Effector CD8-positive, alpha-beta T cell (primary cell): Measurements from ENCODE around the gene XRN1.
"Not testable (repeated sequence)": the region's sequence is repeated elsewhere in the genome, so short reads cannot be mapped to it uniquely, and the experiment has no call there.

ENCODE experiments used
- DNase-seq: peaks from one replicate; lab custom pipeline; 2025; lab: John Stamatoyannopoulos, UW

XRN1 gene

DNA sequence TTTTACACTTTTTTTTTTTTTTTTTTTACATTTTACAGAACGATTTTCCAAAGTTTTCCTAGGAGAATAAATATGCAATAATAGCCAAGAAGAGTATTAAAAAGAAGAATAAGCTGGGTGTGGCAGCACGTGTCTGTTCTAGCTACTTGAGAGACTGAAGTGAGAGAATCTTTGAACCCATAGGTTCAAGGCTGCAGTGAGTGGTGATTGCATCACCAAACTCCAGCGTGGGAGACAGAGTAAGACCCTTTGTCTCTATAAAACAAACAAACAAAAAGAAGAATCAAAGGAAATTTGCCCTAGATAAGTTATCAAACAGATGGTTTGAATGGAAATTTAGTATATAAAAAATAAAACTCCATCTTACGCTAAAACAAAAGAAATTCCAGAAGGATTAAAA lies 13.3 kb downstream of the XRN1 start:
- DNase-seq, result no peak

GRCh38 chr3:142433110-142433509 lies 14.7 kb downstream of the XRN1 start:
- no peak for DNase-seq

- DNase-seq, result no peak
Measured at GRCh38 chr3:142429582-142429981, 18.3 kb downstream of the XRN1 start.

DNA sequence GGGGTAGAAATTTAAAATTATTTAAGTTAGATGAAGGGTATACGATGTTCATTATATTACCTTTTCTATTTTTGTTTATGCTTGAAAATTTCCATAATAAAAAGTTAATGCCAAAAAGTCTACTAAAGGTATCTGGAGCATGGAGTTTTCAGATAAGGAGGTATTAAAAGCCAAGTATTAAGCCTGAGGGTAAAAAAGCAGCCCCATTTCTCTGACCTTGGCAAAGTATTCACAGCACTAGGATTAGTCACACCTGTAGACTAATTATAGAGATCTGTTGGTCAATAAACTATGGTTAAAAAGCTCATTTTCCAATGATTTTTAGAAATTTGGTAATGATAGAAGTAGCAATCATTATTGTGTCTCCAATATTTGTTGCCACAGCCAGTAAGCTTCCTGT lies 23.1 kb downstream of the XRN1 start:
- no peak for DNase-seq

DNA sequence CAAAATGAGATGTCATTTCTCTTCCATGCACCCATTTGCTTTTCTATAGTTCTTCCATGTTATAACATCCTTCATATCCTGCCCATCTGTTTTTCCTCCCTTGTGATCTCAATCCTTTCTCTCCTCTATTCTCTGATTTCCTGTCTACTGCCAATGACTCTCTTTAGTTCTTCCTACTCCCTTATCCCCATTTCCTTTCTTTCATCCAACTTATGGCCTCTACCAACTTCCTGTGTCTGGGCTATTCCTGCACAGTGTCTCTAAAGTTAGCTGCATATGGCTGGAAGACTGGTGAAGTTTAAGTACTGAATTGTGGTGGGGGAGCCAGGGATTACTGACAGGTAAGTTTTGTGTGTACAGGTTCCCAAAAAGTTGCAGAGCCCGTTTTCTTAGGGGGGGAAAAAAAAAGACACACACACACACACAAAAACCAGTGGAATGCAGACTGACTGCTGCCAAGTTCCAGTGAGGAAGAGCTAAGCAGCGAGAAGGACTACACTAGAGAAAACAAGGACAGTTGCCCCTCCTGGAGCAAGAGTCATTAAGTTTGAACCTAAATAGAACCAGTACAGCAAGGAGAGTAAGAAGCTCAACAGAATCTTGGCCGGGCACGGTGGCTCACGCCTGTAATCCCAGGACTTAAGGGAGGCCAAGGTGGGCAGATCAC lies 28.8 kb downstream of the XRN1 start:
- DNase-seq, result no peak

- no peak for DNase-seq
Measured at GRCh38 chr3:142417302-142417701, 30.5 kb downstream of the XRN1 start.

DNA sequence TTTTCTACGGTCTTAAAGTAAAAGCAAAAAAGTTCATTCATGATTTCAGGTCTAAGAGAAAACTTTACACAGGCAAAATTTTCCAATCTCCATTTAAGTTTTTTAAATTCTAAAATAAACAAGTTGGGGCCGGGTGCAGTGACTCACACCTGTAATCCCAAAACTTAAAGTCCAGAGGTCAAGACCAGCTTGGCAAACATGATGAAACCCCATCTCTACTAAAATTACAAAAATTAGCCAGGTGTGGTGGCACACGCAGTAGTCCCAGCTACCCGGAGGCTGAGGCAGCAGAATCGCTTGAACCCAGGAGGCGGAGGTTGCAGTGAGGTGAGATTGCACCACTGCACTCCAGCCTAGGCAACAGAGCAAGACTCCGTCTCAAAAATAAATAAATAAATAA lies 47.3 kb downstream of the XRN1 start:
- DNase-seq, result not testable (repeated sequence)

DNA sequence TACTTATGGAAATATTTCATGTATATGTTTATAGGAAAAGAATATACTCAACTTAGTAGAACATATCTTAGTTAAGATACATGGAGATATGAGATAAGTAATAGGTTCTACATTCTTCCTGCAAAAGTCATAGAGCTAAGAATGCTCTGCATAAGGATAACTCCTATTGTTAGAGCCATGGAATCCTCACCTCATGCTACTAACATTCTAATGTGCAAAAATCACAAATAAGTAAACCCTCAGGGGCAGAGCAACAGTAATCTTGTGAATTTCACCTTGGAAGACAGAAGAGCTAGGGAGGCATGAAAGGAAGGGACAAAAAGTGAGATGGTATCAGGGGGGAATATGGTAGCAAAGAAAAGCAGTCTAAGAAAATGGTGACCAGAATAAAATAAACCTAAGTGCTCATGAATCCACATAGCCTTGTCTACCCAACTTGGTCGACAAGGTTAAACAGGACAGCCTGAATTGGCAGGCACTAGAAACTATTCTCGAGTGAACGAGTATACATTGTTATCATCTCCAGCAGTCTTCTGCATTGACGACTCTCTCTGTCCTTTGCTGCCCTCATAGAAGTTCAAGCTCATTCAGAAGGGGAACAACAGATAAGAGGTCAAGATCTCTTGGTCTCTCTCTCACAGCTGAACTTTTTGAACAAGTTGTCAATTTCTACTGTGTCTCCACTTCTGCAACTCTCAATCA lies 52.8 kb downstream of the XRN1 start:
- DNase-seq, result no peak

DNA sequence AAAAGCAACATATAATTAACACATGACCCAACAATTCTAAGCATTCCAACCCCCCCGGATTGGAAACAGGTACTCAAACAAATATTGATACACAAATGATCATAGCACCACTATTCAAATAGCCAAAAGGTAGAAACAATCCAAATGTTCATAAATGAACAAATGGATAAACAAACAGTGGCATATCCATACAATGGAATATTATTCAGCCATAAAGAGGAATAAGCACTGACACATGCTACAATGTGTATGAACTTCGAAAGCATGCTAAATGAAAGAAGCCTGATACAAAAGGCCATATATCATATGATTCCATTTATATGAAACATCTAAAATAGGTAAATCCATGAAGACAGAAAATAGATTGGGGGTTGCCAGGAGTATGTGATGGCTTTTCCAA lies 62.8 kb downstream of the XRN1 start:
- DNase-seq, result no peak

DNA sequence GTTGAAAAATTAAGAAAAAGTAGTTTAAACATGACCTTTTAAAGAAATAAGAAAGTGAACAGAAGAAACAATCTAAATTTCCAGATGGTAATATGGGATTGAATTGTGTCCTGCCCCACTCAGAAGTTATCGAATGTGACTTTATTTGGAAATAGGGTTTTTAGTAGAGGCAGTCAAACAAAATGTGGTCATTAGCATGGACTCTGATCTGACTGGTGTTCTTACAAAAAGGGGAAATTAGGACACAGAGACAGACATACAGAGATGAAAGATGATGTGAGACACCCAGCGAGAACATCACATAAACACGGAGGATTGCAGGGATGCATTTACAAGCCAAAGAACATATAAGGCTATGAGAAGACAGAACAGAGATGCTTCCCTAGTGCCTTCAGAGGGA lies 73.2 kb downstream of the XRN1 start:
- no peak for DNase-seq

DNA sequence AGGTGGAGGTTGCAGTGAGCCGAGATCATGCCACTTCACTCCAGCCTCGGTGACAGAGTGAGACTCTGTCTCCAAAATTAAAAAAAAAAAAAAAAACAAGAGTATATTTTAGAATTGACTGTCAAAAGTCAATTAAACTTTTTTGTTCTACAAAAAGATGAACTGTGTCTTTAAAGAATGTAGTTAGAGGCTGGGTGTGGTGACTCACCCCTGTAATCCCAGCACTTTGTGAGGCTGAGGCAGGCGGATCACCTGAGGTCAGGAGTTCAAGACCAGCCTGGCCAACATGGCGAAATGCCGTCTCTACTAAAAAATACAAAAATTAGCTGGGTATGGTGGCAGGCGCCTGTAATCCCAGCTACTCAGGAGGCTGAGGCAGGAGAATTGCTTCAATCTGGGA lies 78.3 kb downstream of the XRN1 start:
- not testable (repeated sequence) for DNase-seq

GRCh38 chr3:142366434-142366833 lies 81.4 kb downstream of the XRN1 start:
- no peak for DNase-seq

DNA sequence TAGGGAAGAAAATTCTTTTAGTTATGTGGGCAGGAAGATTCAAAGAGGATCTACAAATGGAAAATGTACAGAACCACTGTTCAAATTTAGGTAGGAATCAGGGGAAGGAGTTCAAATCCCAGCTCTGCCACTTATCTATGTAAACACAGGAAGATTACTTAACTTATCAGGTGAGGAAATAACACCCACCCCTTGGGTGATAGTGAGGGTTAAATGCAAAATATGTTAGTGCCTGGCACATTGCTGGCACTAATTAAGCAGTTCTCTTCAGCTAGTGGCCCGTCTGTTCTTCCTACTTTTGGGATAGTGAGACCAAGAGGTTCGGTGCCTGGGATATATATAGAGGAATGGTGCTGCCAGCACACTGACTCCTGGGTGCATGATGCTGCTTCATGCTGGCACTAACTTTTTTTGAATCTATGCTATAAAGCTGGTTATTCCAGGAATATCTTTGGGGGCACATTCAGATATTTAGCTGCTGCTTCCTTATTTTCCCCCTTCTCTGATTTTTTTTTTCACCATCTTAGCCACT lies 83.8 kb downstream of the XRN1 start:
- no peak for DNase-seq

- DNase-seq, result not testable (repeated sequence)
Measured at GRCh38 chr3:142363433-142363832, 84.4 kb downstream of the XRN1 start.

GRCh38 chr3:142359367-142359766 lies 88.5 kb downstream of the XRN1 start:
- no peak for DNase-seq

DNA sequence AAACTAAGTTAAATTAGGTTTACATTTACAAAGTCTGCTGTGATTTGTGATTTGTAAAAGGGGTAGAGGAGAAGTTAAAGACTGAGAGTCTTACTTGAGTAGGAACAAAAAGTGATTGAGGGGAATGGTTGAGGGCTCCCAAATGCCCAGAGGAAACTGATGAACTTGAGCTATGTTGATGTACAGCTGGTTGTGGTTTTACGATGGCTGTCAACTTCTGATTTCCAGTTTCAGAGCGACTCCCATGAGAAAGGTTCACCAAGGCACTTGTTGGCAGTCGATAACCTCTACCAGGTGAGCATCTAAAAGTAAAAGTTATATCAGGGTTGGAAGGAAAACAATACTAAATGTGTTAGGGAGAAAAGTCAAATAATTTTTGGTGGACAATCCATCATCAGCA lies 91.0 kb downstream of the XRN1 start:
- no peak for DNase-seq

GRCh38 chr3:142355692-142356091 lies 92.1 kb downstream of the XRN1 start:
- no peak for DNase-seq

DNA sequence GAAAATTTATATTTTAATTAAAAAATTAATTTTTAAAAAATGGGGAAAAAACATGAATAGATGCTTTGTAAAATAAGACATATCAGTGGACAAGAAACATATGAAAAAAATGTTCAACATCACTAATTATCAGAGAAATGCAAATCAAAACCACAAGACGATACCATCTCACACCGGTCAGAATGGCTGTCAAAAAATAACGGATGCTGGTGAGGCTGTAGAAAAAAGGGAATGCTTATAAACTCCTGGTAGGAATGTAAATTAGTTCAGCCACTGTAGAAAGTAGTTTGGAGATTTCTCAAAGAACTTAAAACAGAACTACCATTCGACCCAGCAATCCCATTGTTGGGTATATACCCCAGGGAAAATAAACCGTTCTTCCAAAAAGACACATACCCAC lies 93.8 kb downstream of the XRN1 start:
- DNase-seq, result no peak

- no peak for DNase-seq
Measured at GRCh38 chr3:142353571-142353970, 94.3 kb downstream of the XRN1 start.

DNA sequence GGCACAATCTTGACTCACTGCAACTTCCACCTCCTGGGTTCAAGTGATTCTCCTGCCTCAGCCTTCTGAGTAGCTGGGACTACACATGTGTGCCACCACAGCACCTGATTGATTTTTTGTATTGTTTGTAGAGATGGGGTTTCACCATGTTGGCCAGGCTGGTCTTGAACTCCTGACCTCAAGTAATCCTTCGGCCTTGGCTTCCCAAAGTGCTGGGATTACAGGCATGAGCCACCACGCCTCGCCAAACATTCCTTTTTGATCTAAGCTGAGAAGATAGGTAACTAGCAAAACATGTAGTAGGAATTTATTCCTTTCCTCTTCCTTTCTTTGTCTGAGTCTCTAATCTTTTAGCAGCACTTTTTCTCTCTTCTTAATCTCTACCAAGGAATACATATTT lies 95.1 kb downstream of the XRN1 start:
- DNase-seq, result not testable (repeated sequence)

DNA sequence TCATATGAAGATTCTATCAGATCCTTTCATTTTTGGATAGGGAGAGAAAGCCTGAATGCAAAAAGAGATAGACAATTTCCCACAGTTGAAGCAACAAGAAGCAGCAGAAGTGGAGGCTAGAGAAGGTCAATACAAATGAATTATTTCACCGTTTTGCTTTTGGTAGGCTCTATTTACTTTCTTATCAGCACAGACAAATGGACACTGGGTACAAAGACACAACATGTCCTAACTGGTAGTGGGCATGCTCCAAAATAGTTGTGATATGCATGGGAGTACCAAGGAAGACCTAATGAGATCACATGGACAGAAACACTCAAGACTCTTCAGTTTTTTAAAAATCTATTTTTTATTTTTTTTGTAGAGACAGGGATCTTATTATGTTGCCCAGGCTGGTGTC lies 99.4 kb downstream of the XRN1 start:
- DNase-seq, result no peak

- DNase-seq, result no peak
Measured at GRCh38 chr3:142337994-142338393, 109.8 kb downstream of the XRN1 start.

GRCh38 chr3:142332390-142332789 lies 115.4 kb downstream of the XRN1 start:
- DNase-seq, result no peak
